ENCODE data around the gene TBATA.
"Not testable (repeated sequence)": the region's sequence is repeated elsewhere in the genome, so short reads cannot be mapped to it uniquely, and the experiment has no call there.

TBATA gene

GRCh38 chr10:70779511-70780369, 5.4 kb downstream of the TBATA start:
- no peak for DNase-seq (ENCODE audit: low read depth in 1 of 2, low spot score in 1 of 2)

GRCh38 chr10:70779088-70779487, 6.1 kb downstream of the TBATA start:
- DNase-seq (ENCODE audit: low read depth in 1 of 2, low spot score in 1 of 2): no peak

DNA sequence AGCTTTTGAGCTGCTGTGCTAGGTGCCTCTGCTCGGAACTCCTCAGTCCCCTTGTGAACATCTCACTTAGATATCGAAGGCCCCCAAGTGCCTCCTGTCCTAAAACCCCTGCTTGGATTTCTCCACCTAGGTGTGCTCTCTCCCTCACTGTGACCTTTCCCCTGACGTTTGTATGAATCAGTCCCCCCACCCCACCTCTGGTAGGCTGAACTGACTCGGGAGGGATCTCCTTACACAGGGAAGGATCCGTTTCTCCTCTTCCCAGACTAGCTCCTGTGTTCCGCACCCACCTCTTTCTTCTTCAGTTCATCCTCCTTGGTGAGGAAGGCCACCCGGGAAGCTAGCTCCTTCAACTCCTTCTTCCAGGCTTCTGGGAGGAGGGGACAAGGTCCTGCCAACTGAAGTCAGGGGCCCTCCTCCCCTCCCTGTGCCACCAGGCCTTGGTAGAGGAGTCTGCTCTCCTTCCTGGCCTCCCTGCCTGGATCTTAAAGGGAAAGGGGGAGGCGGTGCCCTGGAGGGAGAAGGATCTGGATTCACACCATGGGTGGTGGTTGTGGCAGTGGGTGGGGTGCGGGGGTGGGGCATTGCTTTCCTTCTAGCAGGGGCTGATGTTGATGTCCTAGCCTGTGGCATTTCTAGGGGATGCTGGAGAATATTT, 6.8 kb downstream of the TBATA start:
- no peak for DNase-seq (ENCODE audit: low read depth in 1 of 2, low spot score in 1 of 2)

- no peak for DNase-seq (ENCODE audit: low read depth in 1 of 2, low spot score in 1 of 2)
Observed at GRCh38 chr10:70777063-70777875, 7.9 kb downstream of the TBATA start.

DNA sequence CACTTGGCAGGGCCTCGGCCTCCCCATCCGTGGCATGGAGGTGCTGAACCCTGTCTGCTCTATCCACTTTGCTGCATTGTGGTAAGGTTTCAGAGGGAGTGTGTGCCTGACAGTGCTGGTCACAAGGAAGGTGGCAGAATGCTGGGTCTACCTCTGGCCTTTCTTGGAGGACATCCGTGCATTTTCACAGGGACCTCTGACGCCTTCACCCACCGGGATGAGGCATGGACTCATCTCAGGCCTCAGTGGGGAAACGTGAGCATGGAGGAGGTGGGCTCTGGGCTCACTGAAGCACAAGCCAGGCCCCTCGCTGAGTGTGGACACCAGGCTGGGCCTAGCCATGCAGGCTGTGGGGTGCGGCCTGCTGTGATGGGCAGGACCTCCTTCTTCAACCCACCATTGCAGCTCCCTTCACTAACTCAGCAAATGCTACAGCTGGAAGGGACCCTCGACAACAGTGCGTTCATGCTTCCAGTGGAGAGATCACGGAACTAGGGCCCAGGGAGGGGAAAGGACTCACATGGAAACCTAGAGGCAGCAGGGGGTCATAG, 8.6 kb downstream of the TBATA start:
- no peak for DNase-seq (ENCODE audit: low read depth in 1 of 2, low spot score in 1 of 2)

DNA sequence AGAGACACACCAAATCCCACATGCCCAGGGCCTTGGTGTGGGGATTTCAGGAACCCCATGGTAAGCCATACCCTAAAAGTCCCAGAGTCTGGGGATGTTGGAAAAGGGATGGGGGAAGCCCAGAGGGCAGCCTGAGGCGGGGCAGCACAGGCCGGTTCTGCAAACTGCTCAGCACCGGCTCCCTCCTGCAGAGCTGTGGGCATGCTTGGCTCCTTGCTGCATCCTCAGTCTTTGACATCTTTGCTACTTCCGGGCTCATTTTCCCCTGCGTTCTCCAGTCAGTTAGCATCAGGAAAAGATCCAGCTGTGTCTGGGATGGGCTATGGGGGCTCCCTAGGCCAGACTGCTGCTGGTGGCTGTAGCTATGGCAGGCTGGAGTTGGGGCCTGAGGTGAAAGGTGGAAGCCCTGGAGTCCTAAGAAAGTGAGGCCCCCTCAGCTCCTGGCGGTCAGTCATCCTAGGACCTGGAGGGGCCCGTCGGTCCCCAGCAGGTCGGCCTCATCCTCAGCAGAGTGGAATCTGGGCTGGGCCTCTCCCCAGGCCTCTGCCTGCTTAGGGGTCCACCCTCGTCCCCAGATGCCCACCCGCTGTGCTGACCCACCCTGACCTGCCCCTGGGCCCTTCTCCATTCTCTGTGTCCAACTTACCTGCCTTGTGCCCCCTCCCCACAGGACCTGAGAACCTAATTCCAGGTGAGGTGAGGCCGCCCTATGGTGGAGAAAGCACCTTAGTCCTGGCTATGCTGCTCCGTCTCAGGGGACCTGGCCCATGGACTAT, 9.3 kb downstream of the TBATA start:
- DNase-seq (ENCODE audit: low read depth in 1 of 2, low spot score in 1 of 2): no peak

DNA sequence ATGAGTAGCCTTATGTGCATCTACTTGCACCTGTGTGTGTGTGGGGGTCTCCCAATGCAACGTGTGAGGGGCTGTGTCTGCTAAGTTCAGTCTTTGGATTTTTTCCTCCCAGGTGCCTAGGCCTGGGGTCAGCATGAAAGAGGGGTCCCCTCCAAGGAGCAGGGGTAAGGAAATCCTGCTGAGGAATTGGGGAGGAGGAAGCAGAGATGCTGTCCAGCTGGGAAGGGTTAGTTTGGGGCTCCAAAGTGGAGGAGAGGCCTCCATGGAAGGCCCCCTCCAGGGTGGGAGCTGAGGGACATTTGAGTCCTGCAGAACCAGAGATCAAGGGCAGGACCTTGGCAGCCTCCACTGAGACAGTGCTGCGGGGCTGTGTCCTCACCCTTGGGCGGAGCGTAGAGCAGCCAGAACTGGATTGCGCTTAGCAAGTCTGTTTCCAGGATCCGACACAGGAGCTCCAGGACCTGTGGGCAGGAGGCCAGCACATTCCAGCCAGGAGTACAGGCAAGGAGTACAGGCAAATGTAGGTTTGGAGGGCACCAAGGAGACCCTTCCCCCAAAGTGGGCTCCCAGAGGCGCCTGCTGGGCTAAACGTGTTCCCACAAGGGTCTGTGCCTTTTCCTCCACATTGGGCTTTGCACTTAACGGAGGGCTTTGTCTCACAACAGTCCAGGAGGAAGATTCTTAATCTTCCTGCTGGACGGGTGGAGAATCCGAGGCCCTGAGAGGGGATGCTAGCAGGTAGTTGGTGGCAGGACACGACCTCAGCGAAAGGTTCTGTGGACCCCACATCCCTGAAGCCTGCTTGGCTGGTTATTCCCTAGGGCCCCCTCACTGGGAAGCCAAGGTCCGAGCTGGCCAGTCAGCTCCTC, 10.1 kb downstream of the TBATA start:
- no peak for DNase-seq (ENCODE audit: low read depth in 1 of 2, low spot score in 1 of 2)

DNA sequence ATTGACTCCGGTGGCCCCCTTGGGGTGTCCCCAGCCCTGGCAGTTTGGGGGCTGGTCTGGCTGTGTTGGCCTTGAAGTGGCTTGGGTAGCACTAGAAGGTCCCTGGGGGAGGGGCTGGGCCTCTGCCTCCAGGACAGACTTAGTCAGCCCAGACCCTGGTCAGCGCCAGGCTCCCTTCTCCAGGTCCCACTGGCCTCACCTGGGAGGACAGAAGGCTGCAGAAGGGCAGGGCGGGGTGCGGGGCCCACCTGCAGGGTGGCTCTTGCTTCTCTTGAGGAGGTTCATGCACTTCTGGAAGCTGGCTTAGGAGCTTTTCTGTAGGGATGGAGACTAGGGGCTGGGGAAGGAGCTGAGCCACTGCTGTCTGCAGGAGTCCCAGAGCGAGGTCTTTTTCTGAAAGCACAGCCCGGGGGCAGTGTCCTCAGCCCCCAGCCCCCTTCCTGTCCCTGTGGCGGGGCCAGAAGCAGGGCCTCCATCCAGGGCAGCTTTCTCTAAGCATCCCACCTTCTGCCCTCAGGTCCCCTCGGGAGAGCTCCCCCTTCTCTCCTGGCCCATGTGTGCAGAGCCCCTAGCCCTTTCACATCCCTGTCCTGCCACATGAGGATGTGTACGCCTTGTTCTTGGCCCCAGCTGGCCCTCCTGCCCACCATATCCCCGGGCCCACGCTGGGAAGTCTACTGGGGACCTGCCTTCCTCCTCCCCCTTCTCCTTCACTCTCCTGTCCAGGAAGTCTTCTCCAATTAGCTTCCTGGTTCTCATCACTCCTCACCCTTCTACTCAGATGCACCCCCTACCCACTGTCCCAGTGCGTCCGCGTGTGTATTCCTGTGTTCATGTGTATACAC, 11.0 kb downstream of the TBATA start:
- DNase-seq (ENCODE audit: low read depth in 1 of 2, low spot score in 1 of 2): no peak

DNA sequence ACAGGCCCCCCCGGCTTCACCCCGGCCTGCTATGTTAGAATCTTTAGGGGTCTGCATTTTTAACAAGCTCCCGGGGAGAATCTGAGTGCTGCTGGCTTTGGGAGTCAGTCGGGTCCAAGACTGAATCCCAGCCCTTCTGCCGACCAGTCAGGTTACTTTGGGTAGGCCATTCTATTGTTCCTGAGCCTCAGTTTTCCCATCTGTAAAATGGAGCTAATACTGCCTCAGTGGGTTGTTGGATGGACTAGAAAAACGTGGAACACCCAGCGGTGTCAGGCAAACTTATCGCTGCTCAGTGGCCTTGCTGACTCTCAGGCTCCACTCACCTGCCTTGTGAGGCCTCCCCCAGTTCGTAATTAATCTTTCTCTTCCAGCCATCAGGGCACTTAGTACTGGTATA, 11.7 kb downstream of the TBATA start:
- DNase-seq (ENCODE audit: low read depth in 1 of 2, low spot score in 1 of 2): no peak

DNA sequence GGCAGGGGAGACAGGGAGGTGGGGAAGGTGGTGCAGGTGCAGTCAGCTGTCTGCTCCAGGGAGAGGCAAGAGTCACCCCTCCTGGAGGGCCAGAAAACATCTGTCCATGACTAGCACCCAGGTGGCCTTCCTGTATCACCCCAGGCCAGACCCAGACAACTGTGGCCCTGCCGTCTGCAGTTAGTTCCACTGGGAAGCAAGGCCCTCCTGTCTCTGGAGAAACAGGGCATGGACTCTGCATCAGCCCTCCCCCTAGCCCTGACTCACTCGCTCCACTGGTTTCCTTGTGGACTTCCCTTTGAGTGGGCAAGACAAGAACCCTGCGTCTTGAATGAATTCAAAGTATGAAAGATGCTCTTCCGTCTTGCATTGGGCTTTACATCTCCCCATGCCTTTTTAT, 12.6 kb downstream of the TBATA start:
- DNase-seq (ENCODE audit: low read depth in 1 of 2, low spot score in 1 of 2): no peak

- no peak for DNase-seq (ENCODE audit: low read depth in 1 of 2, low spot score in 1 of 2)
Observed at GRCh38 chr10:70771311-70772194, 13.6 kb downstream of the TBATA start.

DNA sequence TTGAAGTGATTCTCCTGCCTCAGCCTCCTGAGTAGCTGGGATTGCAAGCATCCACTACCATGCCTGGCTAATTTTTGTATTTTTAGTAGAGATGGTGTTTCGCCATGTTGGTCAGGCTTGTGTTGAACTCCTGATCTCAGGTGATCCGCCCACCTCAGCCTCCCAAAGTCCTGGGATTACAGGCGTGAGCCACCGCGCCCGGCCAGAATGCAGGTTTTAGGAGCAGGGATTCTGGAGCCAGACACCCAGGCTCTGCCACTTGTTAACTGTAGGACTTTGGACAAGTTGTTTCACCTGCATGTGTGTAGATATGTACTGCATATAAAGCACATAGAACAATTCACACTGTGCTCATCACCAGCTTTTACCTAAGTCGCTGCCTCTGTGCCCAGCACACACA, 14.7 kb downstream of the TBATA start:
- not testable (repeated sequence) for DNase-seq (ENCODE audit: low read depth in 1 of 2, low spot score in 1 of 2)

- no peak for DNase-seq (ENCODE audit: low read depth in 1 of 2, low spot score in 1 of 2)
Observed at GRCh38 chr10:70770001-70770400, 15.2 kb downstream of the TBATA start.

DNA sequence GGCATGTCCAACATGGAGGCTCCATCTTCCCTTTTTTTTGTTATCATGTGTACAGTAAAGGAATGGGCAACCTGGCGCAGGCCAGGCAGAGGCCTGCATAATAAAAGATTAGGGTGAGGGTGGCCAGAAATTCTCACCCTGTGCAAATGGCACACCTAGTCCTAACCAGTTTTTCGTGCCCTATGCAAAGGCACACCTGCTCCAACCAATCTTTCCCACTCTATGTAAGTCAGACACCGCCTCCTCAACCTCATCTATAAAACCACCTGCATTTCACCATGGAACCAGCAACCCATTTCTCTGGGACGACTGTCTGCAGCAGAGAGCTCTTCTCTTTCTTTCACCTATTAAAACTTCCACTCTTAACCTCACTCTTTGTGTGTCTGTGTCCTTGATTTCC, 16.1 kb downstream of the TBATA start:
- DNase-seq (ENCODE audit: low read depth in 1 of 2, low spot score in 1 of 2): no peak

- DNase-seq (ENCODE audit: low read depth in 1 of 2, low spot score in 1 of 2): not testable (repeated sequence)
Observed at GRCh38 chr10:70768026-70768685, 17.0 kb downstream of the TBATA start.

DNA sequence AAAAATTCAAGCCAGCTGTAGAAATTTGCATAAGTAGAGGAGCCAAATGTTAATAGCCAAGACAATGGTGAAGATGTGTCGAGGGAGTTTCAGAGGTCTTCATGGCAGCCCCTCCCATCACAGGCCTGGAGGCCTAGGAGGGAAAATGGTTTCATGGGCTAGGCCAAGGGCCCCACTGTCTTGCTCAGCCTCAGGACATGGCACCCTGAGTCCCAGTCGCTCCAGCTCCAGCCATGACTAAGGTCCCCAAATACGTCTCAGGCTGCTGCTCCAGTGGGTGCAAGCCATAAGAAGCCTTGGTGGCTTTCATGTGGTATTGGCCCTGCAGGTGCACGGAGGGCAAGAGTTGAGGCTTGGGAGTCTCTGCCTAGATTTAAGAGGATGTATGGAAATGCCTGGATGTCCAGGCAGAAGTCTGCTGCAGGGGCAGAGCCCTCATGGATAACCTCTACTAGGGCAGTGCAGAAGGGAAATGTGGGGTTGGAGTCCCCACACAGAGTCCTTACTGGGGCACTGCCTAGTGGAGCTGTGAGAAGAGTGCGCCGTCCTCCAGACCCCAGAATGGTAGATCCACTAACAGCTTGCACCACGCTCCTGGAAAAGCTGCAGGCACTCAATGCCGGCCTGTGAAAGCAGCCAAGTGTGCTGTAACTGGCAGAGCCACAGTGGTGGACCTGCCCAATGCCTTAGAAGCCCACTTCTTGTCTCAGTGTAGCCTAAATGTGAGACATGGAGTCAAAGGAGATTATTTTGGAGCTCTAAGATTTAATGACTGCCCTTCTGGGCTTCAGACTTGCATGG, 19.2 kb downstream of the TBATA start:
- DNase-seq (ENCODE audit: low read depth in 1 of 2, low spot score in 1 of 2): no peak

- DNase-seq (ENCODE audit: low read depth in 1 of 2, low spot score in 1 of 2): no peak
Observed at GRCh38 chr10:70763567-70763966, 21.6 kb downstream of the TBATA start.

Measured in activated CD4-positive, alpha-beta T cell treated with anti-CD3 and anti-CD28 coated beads, Interleukin-2, amount 50 U/mL, for 24 hours (primary cell).